ENCODE data around the gene DLG5. TPM values are rescaled to one million over a fixed set of nuclear protein-coding genes. Genes with fewer than 3 reads are reported as not detected.

The DLG5 gene
- total RNA-seq, 4 donors from 2014 or later, result 40.6 to 134 (median 61.5) TPM

DNA sequence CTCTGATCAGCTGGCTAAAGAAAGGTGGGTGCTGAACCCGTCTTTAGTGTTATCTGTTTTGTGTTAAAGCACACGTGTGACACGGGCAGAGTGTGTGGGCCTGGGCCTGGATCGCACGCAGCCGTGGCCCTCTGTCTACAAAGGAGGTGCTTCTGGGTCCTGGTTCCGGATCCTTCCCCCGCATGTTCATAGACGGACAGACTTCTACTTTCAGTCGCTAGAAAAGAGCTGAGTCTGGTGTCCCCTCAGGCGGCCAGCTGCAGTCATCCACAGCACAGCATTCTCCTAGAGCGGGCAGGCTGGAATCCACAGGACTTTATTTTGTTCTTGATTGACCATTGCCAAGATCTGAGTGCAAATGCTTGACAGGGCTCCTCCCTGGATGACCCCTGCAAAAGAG is 134.4 kb downstream of the DLG5 start:
- Histone ChIP-seq H3K36me3 (peaks cover 0 to 71% (median 0%) of the 10 kb centered on the region in 3 donors), H3K27me3 (no peaks in the 10 kb centered on the region), H3K27ac (no peak overlapping the region), H3K4me3 (no peak overlapping the region), H3K9me3 (no peaks in the 10 kb centered on the region), H3K4me1 (no peaks in the 10 kb centered on the region)
- TF ChIP-seq, protein P1, sequence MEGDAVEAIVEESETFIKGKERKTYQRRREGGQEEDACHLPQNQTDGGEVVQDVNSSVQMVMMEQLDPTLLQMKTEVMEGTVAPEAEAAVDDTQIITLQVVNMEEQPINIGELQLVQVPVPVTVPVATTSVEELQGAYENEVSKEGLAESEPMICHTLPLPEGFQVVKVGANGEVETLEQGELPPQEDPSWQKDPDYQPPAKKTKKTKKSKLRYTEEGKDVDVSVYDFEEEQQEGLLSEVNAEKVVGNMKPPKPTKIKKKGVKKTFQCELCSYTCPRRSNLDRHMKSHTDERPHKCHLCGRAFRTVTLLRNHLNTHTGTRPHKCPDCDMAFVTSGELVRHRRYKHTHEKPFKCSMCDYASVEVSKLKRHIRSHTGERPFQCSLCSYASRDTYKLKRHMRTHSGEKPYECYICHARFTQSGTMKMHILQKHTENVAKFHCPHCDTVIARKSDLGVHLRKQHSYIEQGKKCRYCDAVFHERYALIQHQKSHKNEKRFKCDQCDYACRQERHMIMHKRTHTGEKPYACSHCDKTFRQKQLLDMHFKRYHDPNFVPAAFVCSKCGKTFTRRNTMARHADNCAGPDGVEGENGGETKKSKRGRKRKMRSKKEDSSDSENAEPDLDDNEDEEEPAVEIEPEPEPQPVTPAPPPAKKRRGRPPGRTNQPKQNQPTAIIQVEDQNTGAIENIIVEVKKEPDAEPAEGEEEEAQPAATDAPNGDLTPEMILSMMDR (IDR thresholded peaks at IDR 0.05), result no peak
- TF ChIP-seq POLR2A (IDR thresholded peaks at IDR 0.05), result no peak
- DNase-seq, result no peak

DNA sequence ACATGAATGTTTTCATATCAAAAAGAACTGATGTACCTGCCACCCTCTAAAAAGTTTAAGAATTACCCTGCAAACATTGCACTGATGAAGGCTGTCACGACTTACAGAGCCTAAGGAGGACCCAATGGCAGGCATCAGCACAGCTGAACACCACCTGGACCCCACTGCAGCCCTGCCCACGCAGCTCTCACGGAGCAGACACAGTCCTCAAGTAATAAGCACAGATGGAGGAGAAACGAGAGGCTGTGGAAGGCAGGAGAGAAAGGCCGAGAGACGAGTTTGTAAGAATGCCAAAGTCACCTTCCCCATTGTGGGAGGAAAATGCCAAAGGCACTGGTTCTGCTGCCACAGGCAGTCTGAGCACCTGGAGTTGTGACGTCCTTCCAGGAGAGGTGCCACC is 135.0 kb downstream of the DLG5 start:
- Histone ChIP-seq H3K9me3 (no peaks in the 10 kb centered on the region), H3K4me1 (no peaks in the 10 kb centered on the region), H3K4me3 (no peak overlapping the region), H3K36me3 (peaks cover 0 to 66% (median 0%) of the 10 kb centered on the region in 3 donors), H3K27me3 (no peaks in the 10 kb centered on the region), H3K27ac (no peak overlapping the region)
- TF ChIP-seq POLR2A (IDR thresholded peaks at IDR 0.05), result no peak
- TF ChIP-seq, protein P1 (IDR thresholded peaks at IDR 0.05), result no peak
- DNase-seq, result no peak

DNA sequence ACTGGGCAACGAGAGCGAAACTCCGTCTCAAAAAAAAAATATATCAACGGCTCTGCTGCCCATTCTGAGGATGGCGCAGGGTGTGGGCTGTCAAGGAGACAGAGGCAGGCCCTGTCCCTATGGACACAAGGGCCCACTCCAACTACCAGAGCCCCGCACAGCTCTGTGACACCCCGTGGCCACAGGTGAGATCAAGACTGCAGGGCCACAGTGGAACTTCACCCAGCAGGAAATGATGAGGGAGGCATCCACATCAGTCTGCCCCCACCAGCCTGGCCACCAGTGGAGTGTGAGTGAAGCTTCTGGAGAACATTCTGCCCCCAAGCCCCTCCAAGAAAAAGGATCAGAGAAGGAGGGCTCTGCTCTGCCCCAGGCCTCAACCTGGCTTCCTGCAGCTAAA is 136.7 kb downstream of the DLG5 start:
- H3K36me3 ChIP-seq, result peaks cover 0 to 56% (median 0%) of the 10 kb centered on the region in 3 donors
- H3K27ac ChIP-seq, result no peak overlapping the region
- DNase-seq, result no peak
- no peaks in the 10 kb centered on the region for H3K27me3 ChIP-seq
- no peak overlapping the region for H3K4me3 ChIP-seq
- H3K4me1 ChIP-seq, result no peaks in the 10 kb centered on the region
- TF ChIP-seq POLR2A (IDR thresholded peaks at IDR 0.05), result no peak
- TF ChIP-seq, protein P1 (IDR thresholded peaks at IDR 0.05), result no peak
- H3K9me3 ChIP-seq, result no peaks in the 10 kb centered on the region

DNA sequence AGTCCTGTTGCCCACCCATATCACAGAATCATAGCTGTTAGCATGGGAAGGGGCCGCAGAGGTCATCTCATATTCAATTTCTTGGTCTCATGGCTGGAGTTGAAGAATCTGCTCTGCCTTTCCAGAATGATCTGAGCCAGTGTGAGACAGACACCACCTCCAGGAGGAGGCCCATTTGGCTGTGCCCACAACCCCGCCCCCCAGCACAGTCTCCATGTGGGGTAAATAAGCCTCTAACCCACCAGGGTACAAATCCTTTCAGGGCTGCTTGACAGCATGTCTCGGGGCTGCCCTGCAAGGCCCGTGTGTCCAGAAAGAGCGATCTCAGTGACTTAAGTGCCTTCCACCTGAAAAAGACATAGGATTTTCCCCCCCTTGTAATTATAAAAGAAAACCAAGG is 137.5 kb downstream of the DLG5 start:
- DNase-seq, result no peak
- TF ChIP-seq POLR2A (IDR thresholded peaks at IDR 0.05), result no peak
- TF ChIP-seq, protein P1 (IDR thresholded peaks at IDR 0.05), result no peak
- Histone ChIP-seq H3K27ac (no peak overlapping the region), H3K9me3 (no peaks in the 10 kb centered on the region), H3K4me3 (no peak overlapping the region), H3K4me1 (no peaks in the 10 kb centered on the region), H3K27me3 (no peaks in the 10 kb centered on the region), H3K36me3 (peaks cover 0 to 47% (median 0%) of the 10 kb centered on the region in 3 donors)

DNA sequence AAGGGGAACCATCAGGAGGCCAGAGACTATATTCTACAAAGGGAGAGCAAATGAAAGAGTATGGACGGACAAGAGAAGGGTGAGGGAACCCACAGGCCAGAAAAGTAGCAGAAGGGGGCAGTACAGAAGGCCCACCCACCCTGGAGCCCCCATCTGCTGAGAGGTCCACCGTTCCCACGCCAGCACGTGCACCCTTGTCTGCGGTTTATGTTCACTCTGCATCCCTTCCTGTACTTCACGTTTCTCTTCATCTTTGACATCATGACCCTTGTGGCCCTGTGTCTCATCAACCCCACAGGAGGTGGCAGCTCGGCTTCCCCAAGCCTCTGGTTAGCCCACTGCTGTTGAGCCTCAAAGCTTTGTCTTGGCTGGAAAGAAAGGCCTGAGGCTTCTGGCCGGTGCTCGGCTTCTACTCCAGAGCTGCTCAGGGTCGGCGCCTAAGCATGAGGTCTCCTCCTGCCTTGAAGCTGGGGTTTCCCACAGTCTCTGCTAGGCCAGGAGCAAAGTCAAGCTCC is 138.0 kb downstream of the DLG5 start:
- no peak overlapping the region for H3K4me3 ChIP-seq
- no peaks in the 10 kb centered on the region for H3K27me3 ChIP-seq
- DNase-seq, result no peak
- no peak for TF ChIP-seq POLR2A (IDR thresholded peaks at IDR 0.05)
- TF ChIP-seq, protein P1 (IDR thresholded peaks at IDR 0.05), result no peak
- no peaks in the 10 kb centered on the region for H3K9me3 ChIP-seq
- peaks cover 0 to 42% (median 0%) of the 10 kb centered on the region in 3 donors for H3K36me3 ChIP-seq
- no peaks in the 10 kb centered on the region for H3K4me1 ChIP-seq
- no peak overlapping the region for H3K27ac ChIP-seq

DNA sequence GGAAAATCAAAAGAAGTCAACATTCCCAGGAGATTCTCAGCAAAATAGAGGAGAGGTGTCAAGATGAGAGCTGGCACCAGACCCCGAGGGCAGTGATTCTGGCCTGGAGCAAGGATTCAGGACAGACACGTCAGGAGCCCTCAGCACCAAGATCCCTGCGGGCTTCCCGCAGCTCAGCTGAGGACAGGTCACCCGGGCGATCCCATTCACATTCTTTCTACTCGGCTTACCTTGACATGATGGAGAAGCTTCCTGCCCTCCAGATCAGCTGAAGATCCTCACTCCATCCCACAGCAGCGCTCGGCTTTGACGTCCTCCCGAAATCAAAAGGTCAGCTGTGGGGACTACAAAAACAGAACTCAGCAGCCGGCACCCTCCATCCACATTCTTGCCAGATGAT is 139.1 kb downstream of the DLG5 start:
- H3K4me3 ChIP-seq, result no peak overlapping the region

More for the DNA sequence above, 139.1 kb downstream of the DLG5 start:
- Histone ChIP-seq H3K27me3 (no peaks in the 10 kb centered on the region), H3K9me3 (no peaks in the 10 kb centered on the region), H3K4me1 (no peaks in the 10 kb centered on the region), H3K27ac (no peak overlapping the region), H3K36me3 (peaks cover 0 to 39% (median 0%) of the 10 kb centered on the region in 3 donors)
- no peak for DNase-seq
- TF ChIP-seq, protein P1 (IDR thresholded peaks at IDR 0.05), result no peak
- TF ChIP-seq POLR2A (IDR thresholded peaks at IDR 0.05), result no peak

Measured in Peyer's patch (tissue), 4 donors.